Ishikawa (cell line): ENCODE results near the gene ARNT2.

Experiments
- CEBPB ChIP-seq: IDR thresholded peaks from 2 replicates; pipeline ENCODE4 v1.6.1; 2012
- CREB1 ChIP-seq: IDR thresholded peaks from 2 replicates; pipeline ENCODE4 v1.6.1; 2012; ENCODE audit warnings: low read depth
- EGR1 ChIP-seq: IDR thresholded peaks from 2 replicates; pipeline ENCODE4 v1.6.1; 2012
- EP300 ChIP-seq: IDR thresholded peaks from 2 replicates; pipeline ENCODE4 v1.6.1; 2012; ENCODE audit warnings: borderline replicate concordance
- FOXM1 ChIP-seq: IDR thresholded peaks from 2 replicates; pipeline ENCODE4 v1.6.1; 2012; ENCODE audit warnings: low read depth, borderline replicate concordance
- MAX ChIP-seq: IDR thresholded peaks from 2 replicates; pipeline ENCODE4 v1.6.1; 2012
- NFIC ChIP-seq: IDR thresholded peaks from 2 replicates; pipeline ENCODE4 v1.6.1; 2012
- RAD21 ChIP-seq: IDR thresholded peaks from 2 replicates; pipeline ENCODE4 v1.6.1; 2012; ENCODE audit warnings: low read depth
- REST ChIP-seq: IDR thresholded peaks from 2 replicates; pipeline ENCODE4 v1.6.1; 2012; ENCODE audit warnings: low read depth, mild to moderate bottlenecking
- TAF1 ChIP-seq: IDR thresholded peaks from 2 replicates; pipeline ENCODE4 v1.6.1; 2012; ENCODE audit warnings: low read depth, mild to moderate bottlenecking
- TCF12 ChIP-seq: IDR thresholded peaks from 2 replicates; pipeline ENCODE4 v1.6.1; 2012; ENCODE audit warnings: low read depth
- TEAD4 ChIP-seq: IDR thresholded peaks from 2 replicates; pipeline ENCODE4 v1.6.1; 2012
- USF1 ChIP-seq: IDR thresholded peaks from 2 replicates; pipeline ENCODE4 v1.6.1; 2012
- YY1 ChIP-seq: IDR thresholded peaks from 2 replicates; pipeline ENCODE4 v1.6.1; 2012; ENCODE audit warnings: low read depth
- ZBTB7A ChIP-seq: IDR thresholded peaks from 2 replicates; pipeline ENCODE4 v1.6.1; 2012; ENCODE audit warnings: low read depth

Gene ARNT2

GRCh38 chr15:80578206-80578595 is 174.0 kb downstream of the ARNT2 start:
- TF ChIP-seq YY1 (no peak), REST (no peak), NFIC (no peak), RAD21 (no peak), FOXM1 (no peak), USF1 (no peak)

- no peak for TF ChIP-seq TCF12
- no peak for TF ChIP-seq CREB1
- no peak for TF ChIP-seq EP300
- no peak for TF ChIP-seq CEBPB
- no peak for TF ChIP-seq REST
- TF ChIP-seq USF1 = no peak
- TF ChIP-seq YY1 = no peak
Measured at GRCh38 chr15:80578871-80579270, 174.7 kb downstream of the ARNT2 start.

- TF ChIP-seq EP300 = no peak
- no peak for TF ChIP-seq TAF1
- TF ChIP-seq TCF12 = no peak
- no peak for TF ChIP-seq YY1
- no peak for TF ChIP-seq ZBTB7A
- TF ChIP-seq TEAD4 = no peak
- no peak for TF ChIP-seq FOXM1
- no peak for TF ChIP-seq CEBPB
- no peak for TF ChIP-seq MAX
- no peak for TF ChIP-seq EGR1
- TF ChIP-seq USF1 = no peak
- TF ChIP-seq RAD21 = no peak
- TF ChIP-seq REST = no peak
- TF ChIP-seq CREB1 = no peak
- no peak for TF ChIP-seq NFIC
Measured at GRCh38 chr15:80579611-80580010, 175.4 kb downstream of the ARNT2 start.

- TF ChIP-seq RAD21 (no peak), NFIC (no peak), MAX (no peak), REST (no peak), CEBPB (no peak), FOXM1 (no peak), TAF1 (no peak), EP300 (no peak), TCF12 (no peak)
Measured at GRCh38 chr15:80580106-80580505, 175.9 kb downstream of the ARNT2 start.
